ENCODE data around the gene GATAD1. TPM values are rescaled to one million over a fixed set of nuclear protein-coding genes. Genes with fewer than 3 reads are reported as not detected.

Gene GATAD1
- total and polyA plus RNA-seq, 2 experiments from 2014 or later: 15.4 to 30.8 TPM

- H3K36me3 Mint-ChIP-seq (ENCODE audit: low read depth): peaks cover 4% of the 10 kb centered on the region
- no peak for DNase-seq (ENCODE audit: low spot score)
- no peak overlapping the region for H2AFZ ChIP-seq
- H3K79me2 ChIP-seq (replicated peaks; ENCODE audit: insufficient read depth): no peaks in the 10 kb centered on the region
- no peaks in the 10 kb centered on the region for H3K9me2 ChIP-seq (ENCODE audit: insufficient read depth)
- peak overlapping the region; percentile 73; the same call in 1 of the 2 replicates for H3K27ac ChIP-seq (ENCODE audit: low read depth)
- no peak overlapping the region for H3K4me2 ChIP-seq
- H3K27me3 Mint-ChIP-seq (ENCODE audit: insufficient read depth, low read depth, poor library complexity): no peaks in the 10 kb centered on the region
- H3F3A ChIP-seq (replicated peaks; ENCODE audit: low read depth): no peaks in the 10 kb centered on the region; the same call in 1 of the 2 replicates
- no peaks in the 10 kb centered on the region for H3K4me1 ChIP-seq (ENCODE audit: insufficient read depth)
- H3K9me3 Mint-ChIP-seq: no peaks in the 10 kb centered on the region
- no peaks in the 10 kb centered on the region; the same call in 1 of the 2 replicates for H3K36me3 ChIP-seq (ENCODE audit: insufficient read depth)
- TF ChIP-seq ZNF462 (CRISPR knock-in tag; IDR thresholded peaks at IDR 0.05) (no peak), ETS1 (IDR thresholded peaks at IDR 0.05) (no peak), EZH2 (IDR thresholded peaks at IDR 0.05; ENCODE audit: low read depth, unreplicated experiment) (no peak), CREB1 (CRISPR knock-in tag; IDR thresholded peaks at IDR 0.05; ENCODE audit: low read depth) (no peak), POLR2AphosphoS5 (IDR thresholded peaks at IDR 0.05; ENCODE audit: low read depth) (no peak), ZNF331 (CRISPR knock-in tag; IDR thresholded peaks at IDR 0.05; ENCODE audit: low read depth) (no peak), REST (IDR thresholded peaks at IDR 0.05; ENCODE audit: unreplicated experiment) (no peak), CTCF (conservative IDR thresholded peaks at IDR 0.05; ENCODE audit: low read depth in 2 of 2) (no peak), EZH2phosphoT487 (IDR thresholded peaks at IDR 0.05; ENCODE audit: unreplicated experiment) (no peak), ZNF114 (CRISPR knock-in tag; IDR thresholded peaks at IDR 0.05) (no peak), JUNB (IDR thresholded peaks at IDR 0.05; ENCODE audit: unreplicated experiment) (no peak), STAT1 (IDR thresholded peaks at IDR 0.05; ENCODE audit: unreplicated experiment) (no peak), NANOG (IDR thresholded peaks at IDR 0.05; ENCODE audit: borderline replicate concordance) (no peak)
- no peaks in the 10 kb centered on the region for H3K27me3 ChIP-seq (ENCODE audit: insufficient read depth)
- H3K4me3 Mint-ChIP-seq: no peak overlapping the region
- no peak overlapping the region for H3K4me3 ChIP-seq
- H3K4me1 Mint-ChIP-seq: peaks cover 10% of the 10 kb centered on the region
- peak; percentile 47 for ATAC-seq
- no peak overlapping the region for H3K27ac Mint-ChIP-seq
- no peaks in the 10 kb centered on the region for H4K20me1 ChIP-seq (replicated peaks; ENCODE audit: insufficient read depth)
Measured at GRCh38 chr7:92403760-92404074, 43.6 kb upstream of the GATAD1 start.

All from GM23338 (cell line).